HG03457 (cell line): ENCODE data around the gene ZNF485.
"Not testable (repeated sequence)": the region's sequence is repeated elsewhere in the genome, so short reads cannot be mapped to it uniquely, and the experiment has no call there.

ENCODE experiments used
- ATAC-seq: cut with Tn5 transposase; IDR thresholded peaks from one replicate; pipeline ENCODE4 v1.9.1; 2021; ENCODE audit warnings: moderate number of reproducible peaks; ENCODE audit not compliant: unreplicated experiment

ZNF485 gene

DNA sequence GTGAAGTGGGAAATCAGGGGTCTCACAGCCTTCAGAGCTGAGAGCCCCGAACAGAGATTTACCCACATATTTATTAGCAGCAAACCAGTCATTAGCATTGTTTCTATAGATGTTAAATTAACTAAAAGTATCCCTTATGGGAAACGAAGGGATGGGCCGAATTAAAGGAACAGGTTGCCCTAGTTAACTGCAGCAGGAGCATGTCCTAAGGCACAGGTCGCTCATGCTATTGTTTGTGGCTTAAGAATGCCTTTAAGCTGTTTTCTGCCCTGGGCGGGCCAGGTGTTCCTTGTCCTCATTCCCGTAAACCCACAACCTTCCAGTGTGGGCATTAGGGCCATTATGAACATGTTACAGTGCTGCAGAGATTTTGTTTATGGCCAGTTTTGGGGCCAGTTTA, 4.7 kb upstream of the ZNF485 start:
- not testable (repeated sequence) for ATAC-seq

- ATAC-seq: no peak
Measured at GRCh38 chr10:43605850-43606322, 352 bp upstream of the ZNF485 start.

GRCh38 chr10:43607199-43607573, 948 bp downstream of the ZNF485 start:
- ATAC-seq: no peak

GRCh38 chr10:43610636-43611035, 4.4 kb downstream of the ZNF485 start:
- ATAC-seq: no peak

- no peak for ATAC-seq
Measured at GRCh38 chr10:43616697-43617370, 10.6 kb downstream of the ZNF485 start.

DNA sequence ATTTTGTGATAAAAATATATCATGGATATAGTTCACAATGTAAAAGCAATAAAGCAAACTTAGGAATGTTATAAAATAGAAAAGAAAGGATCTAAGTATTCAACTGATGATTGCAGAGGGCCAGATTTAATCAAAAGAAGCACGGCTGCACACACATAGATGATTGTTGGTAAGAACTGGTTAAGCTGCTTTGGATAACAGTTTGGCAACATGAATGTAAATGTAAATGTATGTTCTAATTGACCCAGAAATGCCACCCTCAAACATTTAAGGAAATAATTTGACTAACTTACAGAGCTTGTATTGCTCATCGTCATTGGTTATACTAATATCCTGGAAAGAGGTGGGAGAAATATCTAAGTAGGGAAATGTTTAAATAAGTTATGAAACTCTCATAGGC, 13.1 kb downstream of the ZNF485 start:
- no peak for ATAC-seq

- ATAC-seq: no peak
Measured at GRCh38 chr10:43622038-43622437, 15.8 kb downstream of the ZNF485 start.

GRCh38 chr10:43623351-43623750, 17.1 kb downstream of the ZNF485 start:
- no peak for ATAC-seq

DNA sequence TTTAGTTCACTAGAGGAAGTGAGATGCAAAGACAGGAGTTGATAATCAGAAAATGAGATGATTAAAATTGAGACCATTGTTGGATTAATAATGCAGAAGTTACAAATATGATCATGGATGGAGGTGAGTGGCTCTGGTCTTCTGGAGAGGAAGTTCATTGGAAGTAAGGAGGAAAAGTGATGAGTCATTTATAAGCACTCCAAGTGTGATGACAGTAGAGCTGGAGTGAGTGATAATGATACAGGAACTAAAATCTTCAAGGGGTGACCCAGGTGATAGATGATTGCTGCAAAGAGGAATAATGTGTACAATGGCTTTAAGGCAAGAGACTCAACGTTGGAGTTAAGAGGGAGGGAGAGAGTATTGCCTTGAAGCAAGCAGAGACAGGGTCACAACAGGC, 21.7 kb downstream of the ZNF485 start:
- ATAC-seq: no peak

DNA sequence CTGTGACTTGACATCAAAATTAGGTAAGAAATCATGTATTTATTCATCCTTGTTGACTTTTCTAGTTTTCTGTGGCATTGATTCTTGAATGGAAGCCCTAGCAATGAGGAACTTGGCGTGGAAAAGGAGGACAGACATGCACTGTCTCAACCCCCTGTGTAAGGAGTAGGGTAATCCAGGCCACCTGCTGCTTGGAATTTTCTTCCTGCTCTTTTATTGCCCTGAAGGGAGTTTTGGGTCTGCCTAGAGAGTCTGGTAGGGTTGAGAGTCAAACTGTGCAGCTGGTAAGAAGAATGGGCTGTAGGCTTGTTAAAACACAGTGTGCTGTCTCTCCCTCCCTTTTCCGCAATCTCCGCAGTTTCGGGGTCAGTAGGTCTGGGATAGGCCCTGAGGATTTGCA, 22.7 kb downstream of the ZNF485 start:
- no peak for ATAC-seq

- not testable (repeated sequence) for ATAC-seq
Measured at GRCh38 chr10:43635816-43636215, 29.6 kb downstream of the ZNF485 start.

DNA sequence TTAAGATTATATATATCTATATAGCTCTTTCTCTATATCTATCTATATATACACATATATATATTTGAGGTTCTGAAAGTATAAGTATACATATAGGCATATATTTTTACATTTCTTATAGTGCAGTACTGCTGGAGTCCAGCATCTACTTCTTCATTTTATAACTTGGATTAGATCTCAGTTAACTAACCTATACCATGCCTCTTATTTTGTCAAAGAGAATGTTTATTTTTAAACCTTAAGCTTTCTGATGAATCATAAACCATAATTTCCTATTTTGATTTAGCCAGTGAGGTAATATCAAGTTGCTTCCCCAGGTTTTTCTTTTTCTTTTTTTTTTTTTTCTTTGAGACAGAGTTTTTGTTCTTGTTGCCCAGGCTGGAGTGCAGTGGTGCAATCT, 34.4 kb downstream of the ZNF485 start:
- no peak for ATAC-seq

DNA sequence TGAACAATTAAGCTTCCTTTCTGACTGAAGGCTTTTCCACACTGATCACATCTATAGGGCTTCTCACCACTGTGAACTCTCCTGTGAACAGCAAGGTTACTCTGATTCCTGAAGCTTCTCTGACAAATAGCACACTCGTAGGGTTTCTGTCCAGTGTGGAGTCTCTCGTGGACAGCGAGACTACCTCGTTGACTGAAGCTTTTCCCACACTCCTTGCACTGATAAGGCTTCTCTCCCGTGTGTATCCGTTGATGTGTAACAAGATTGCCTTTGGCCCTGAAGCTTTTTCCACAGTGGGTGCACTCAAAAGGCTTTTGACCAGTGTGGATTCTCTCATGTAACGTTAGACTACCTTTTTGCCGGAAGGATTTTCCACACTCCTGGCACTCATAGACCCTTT, 38.0 kb downstream of the ZNF485 start:
- ATAC-seq: no peak

DNA sequence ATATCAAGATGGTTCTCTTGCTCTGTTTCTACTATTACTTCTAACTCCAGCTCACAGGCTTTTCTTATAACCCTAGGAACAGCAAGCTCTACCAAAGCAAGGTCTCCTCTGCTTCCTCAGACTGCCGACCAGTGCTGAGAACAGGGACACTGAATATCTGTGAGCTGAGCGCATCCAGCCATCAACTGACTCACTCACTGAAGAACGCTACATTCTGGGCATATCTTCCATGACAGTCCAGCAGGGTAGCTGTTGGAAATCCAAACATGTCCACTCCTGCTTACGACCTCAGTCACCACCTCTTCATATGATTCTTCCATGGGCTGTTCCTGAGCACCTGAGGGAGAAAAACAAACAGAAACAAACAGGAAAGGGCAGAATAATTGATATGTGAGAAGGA, 39.6 kb downstream of the ZNF485 start:
- ATAC-seq: no peak

DNA sequence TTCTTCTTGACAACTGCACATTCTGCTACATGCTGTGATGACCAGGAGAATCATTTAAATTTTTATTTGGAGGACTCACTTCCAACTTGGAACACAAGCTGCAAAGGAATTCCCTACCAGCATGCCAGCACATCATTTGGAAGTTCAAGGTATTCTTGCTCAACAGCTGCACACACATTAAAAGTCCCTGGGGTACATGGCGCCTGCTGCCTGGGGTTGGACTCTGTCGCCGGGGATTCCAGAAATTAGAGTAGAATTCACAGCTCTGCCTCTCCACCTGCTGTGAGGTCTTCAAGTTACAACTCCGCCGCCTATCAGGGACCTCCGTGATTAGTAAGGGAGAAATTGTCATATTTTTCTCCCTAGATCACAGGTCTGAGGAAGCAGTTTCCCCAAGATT, 41.3 kb downstream of the ZNF485 start:
- no peak for ATAC-seq

DNA sequence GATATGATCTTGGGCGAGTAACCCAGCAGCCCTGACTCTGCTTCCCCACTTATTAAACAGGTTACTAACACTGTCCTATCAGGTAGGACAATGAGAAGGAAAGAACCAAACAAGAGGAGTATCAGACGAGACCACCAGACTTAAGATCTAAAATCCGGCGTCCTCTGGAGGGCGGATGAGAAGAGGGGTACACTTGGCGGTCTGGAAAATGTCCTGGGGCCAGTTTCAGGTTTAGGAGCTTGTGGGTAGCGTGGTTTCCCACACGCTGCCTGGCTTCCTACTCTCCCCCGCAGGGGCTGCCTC, 41.8 kb downstream of the ZNF485 start:
- no peak for ATAC-seq

DNA sequence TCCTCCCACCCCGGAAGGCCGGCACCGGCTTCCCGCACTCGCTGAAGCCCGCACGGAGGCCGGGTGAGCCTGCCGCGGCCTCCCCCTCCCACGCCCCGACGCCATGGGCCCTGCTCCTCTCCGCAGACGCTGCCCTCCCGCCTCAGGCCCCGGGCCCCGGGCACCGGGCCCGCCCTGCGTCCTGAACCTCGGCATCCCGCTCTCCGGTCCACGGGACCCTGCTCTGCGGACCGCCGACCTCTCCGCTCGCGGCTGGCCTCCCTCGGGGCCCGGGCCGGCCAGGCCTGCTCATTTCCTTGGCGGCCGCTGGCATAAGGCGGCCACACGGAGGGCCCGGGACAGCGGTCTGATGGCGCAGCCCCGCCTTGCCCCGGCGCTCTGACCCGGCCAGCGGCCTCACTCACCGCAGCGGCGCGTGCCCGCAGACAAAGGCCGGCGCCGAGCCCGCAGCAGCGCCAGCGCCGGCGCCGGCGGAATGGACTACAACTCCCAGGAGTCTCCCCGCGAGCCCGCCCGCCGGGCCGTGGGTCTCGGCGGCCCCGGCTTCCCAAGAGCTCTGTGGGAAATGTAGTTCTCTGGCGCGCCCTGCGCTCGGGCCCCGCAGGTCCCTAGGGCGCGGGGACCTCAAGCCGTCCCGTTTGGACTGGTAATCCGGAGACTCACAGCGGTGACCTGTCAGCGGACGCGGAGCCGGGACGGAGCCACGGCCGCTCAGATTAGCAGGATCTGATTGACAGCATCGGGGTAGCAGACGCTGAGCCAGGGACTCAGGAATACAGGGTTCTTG, 42.4 kb downstream of the ZNF485 start, which contains the start of gene ZNF32:
Gene ZNF32, minus strand, starts transcription at position 484 of the 787 bp plus-strand sequence. CDS start 2,748 bp downstream, outside the sequence.
- peak; percentile 100 for ATAC-seq

GRCh38 chr10:43649185-43649523, 42.9 kb downstream of the ZNF485 start:
- no peak for ATAC-seq

- ATAC-seq: no peak
Measured at GRCh38 chr10:43653746-43654145, 47.5 kb downstream of the ZNF485 start.

GRCh38 chr10:43655311-43655710, 49.1 kb downstream of the ZNF485 start:
- no peak for ATAC-seq

- ATAC-seq: no peak
Measured at GRCh38 chr10:43658227-43658626, 52.0 kb downstream of the ZNF485 start.

- no peak for ATAC-seq
Measured at GRCh38 chr10:43665054-43665453, 58.8 kb downstream of the ZNF485 start.

GRCh38 chr10:43666552-43666951, 60.3 kb downstream of the ZNF485 start:
- ATAC-seq: no peak
